ENCODE measurements around the gene PDIA5. TPM values are rescaled to one million over a fixed set of nuclear protein-coding genes. Genes with fewer than 3 reads are reported as not detected.

The PDIA5 gene
- total RNA-seq, 1 donor from 2014 or later, result 28.5 TPM

DNA sequence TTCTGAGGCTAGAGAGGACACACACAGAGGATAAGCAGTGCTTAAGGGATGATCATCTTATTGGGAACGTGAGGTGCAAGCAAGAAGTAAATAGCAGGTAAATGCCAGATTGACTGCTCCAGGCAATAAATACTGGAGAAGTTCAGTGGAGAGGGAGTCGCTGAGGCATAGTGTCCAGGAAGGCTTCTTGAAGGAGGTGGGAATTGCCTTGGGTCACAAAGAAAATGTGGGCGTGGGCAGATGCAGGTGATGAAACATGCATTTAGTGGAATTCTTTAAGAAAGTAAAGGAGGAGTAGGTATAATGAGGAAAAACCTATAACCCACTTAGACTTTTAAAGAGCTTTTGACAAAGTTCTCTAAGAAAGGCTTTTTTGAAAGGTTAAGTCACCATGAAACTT is 31.8 kb upstream of the PDIA5 start:
- Mint-ChIP-seq H3K4me3 (no peak overlapping the region), H3K27ac (no peak overlapping the region), H3K4me1 (ENCODE audit: unreplicated experiment) (no peaks in the 10 kb centered on the region), H3K9me3 (no peaks in the 10 kb centered on the region), H3K36me3 (no peaks in the 10 kb centered on the region), H3K27me3 (peaks cover 25% of the 10 kb centered on the region)
- TF ChIP-seq, protein P1, sequence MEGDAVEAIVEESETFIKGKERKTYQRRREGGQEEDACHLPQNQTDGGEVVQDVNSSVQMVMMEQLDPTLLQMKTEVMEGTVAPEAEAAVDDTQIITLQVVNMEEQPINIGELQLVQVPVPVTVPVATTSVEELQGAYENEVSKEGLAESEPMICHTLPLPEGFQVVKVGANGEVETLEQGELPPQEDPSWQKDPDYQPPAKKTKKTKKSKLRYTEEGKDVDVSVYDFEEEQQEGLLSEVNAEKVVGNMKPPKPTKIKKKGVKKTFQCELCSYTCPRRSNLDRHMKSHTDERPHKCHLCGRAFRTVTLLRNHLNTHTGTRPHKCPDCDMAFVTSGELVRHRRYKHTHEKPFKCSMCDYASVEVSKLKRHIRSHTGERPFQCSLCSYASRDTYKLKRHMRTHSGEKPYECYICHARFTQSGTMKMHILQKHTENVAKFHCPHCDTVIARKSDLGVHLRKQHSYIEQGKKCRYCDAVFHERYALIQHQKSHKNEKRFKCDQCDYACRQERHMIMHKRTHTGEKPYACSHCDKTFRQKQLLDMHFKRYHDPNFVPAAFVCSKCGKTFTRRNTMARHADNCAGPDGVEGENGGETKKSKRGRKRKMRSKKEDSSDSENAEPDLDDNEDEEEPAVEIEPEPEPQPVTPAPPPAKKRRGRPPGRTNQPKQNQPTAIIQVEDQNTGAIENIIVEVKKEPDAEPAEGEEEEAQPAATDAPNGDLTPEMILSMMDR (conservative IDR thresholded peaks at IDR 0.05), result no peak
- DNase-seq (ENCODE audit: extremely low spot score, unreplicated experiment), result no peak

DNA sequence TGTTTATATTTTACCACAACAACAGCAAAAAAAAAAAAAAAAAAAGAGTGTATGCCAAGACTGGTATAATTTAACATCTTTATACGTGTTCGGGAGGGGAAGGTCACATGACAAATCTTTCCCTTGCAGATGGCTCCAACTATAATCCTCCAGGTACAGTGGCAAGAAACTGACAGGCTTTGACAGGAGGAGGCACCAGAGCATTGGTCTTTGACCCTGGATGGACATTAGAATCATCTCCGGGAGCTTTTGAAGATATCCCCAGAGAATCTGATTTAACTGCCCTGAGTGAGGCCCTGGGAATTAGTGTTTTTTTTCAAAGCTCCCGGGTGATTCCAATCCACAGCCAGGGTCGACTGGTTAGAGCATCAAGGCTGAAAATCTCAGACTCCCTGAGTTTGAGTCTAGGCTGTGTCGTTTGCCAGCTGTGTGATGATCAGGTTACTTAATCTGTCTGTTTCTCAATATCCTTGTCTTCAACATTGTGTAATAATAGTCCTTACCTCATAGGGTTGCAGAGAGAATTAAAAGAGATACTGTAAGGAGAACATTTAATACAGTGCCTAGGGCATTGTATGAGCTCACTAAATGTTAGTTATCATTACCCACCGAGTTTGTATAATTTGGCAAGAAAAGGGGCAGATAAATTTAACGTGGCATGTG is 30.3 kb upstream of the PDIA5 start:
- no peak overlapping the region for H3K27ac Mint-ChIP-seq
- no peaks in the 10 kb centered on the region for H3K36me3 Mint-ChIP-seq
- H3K4me1 Mint-ChIP-seq (ENCODE audit: unreplicated experiment), result no peaks in the 10 kb centered on the region
- no peak overlapping the region for H3K4me3 Mint-ChIP-seq
- no peak for DNase-seq (ENCODE audit: extremely low spot score, unreplicated experiment)
- TF ChIP-seq, protein P1 (conservative IDR thresholded peaks at IDR 0.05), result no peak
- no peaks in the 10 kb centered on the region for H3K9me3 Mint-ChIP-seq
- peaks cover 26% of the 10 kb centered on the region for H3K27me3 Mint-ChIP-seq

DNA sequence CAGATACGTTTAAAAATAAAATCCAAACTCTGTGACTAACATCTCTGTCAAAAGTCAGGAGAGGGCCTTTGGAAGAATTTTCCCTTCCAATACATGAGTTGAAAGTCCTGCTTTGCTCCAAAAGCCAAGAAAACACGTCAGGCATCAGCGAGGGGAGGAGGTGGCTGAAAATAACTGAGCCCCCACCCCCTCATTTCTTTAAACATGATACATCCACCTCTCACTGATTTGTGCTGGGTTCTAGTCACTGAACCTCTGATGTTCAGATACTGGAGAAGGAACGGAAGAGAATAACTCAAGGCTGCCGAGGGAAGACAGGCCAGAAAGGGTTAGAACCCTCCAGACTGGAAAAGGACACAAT is 29.8 kb upstream of the PDIA5 start:
- H3K27me3 Mint-ChIP-seq, result peaks cover 27% of the 10 kb centered on the region
- no peak overlapping the region for H3K4me3 Mint-ChIP-seq
- H3K4me1 Mint-ChIP-seq (ENCODE audit: unreplicated experiment), result no peaks in the 10 kb centered on the region
- no peak for DNase-seq (ENCODE audit: extremely low spot score, unreplicated experiment)
- H3K27ac Mint-ChIP-seq, result no peak overlapping the region
- TF ChIP-seq, protein P1 (conservative IDR thresholded peaks at IDR 0.05), result no peak
- H3K36me3 Mint-ChIP-seq, result no peaks in the 10 kb centered on the region
- no peaks in the 10 kb centered on the region for H3K9me3 Mint-ChIP-seq

DNA sequence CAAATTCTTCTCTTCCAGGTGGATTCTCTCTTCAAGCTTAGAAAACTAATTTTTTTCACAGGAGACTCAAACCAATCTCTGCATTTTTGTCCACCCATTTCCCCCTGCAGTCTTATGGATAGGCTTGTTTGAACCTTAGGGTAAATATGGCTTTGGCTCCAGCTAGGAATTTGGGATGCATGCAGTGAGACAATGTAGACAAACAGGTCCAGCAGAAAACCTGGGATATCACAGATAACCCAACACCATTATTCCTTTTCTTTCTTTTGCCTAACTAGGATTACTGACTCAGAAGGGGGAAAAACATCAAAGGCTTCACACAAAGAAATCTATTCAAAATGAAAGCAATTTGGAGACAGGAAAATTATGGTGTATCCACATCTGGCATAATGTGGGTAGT is 28.1 kb upstream of the PDIA5 start:
- Mint-ChIP-seq H3K9me3 (no peaks in the 10 kb centered on the region), H3K4me3 (no peak overlapping the region), H3K27me3 (peaks cover 27% of the 10 kb centered on the region), H3K36me3 (no peaks in the 10 kb centered on the region), H3K27ac (no peak overlapping the region), H3K4me1 (ENCODE audit: unreplicated experiment) (no peaks in the 10 kb centered on the region)
- TF ChIP-seq, protein P1 (conservative IDR thresholded peaks at IDR 0.05), result no peak
- no peak for DNase-seq (ENCODE audit: extremely low spot score, unreplicated experiment)

DNA sequence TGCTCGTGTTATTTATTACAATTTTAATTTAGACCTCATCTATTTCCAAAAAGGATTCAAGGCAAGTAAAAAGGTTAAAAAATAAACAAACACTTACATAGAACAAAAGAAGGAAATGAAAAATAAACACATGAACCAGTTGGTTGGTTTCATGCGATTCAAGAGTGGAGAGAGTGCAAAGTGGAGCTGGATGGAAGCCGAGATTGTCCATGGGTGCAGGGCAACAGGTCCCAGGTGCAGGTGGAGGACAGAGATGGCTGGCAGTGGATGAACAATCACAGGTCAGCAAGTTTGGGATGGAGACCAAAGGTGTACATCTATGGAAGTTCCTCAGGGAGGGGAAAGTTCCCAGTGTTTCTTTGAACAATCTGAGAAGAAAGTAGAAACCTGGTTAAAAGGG is 27.6 kb upstream of the PDIA5 start:
- no peak overlapping the region for H3K27ac Mint-ChIP-seq
- no peak for DNase-seq (ENCODE audit: extremely low spot score, unreplicated experiment)
- no peaks in the 10 kb centered on the region for H3K36me3 Mint-ChIP-seq
- TF ChIP-seq, protein P1 (conservative IDR thresholded peaks at IDR 0.05), result no peak
- H3K9me3 Mint-ChIP-seq, result no peaks in the 10 kb centered on the region
- no peak overlapping the region for H3K4me3 Mint-ChIP-seq
- H3K4me1 Mint-ChIP-seq (ENCODE audit: unreplicated experiment), result no peaks in the 10 kb centered on the region
- peaks cover 25% of the 10 kb centered on the region for H3K27me3 Mint-ChIP-seq

DNA sequence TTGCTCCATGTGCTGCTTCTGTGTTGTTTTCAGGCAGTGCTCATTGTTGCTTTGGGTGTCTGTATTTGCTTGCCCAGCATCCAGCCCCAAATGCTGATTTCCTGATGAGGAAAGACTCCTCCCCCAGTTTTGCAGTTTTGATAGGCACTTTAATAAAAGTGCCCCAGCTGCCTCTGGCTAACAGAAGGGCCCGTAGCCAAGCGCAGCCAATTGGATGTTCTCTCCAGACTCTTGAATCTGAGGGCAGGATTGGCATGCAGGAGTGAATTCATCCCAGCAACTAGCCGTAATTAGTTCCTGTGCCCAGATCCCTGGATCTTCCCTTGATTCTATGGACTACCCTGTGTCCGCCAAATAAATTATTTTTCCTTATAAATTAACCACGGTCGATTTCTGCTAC is 24.4 kb upstream of the PDIA5 start:
- Mint-ChIP-seq H3K27me3 (peaks cover 39% of the 10 kb centered on the region), H3K9me3 (no peaks in the 10 kb centered on the region)
- TF ChIP-seq, protein P1 (conservative IDR thresholded peaks at IDR 0.05), result no peak

More for the DNA sequence above, 24.4 kb upstream of the PDIA5 start:
- Mint-ChIP-seq H3K4me1 (ENCODE audit: unreplicated experiment) (no peaks in the 10 kb centered on the region), H3K36me3 (no peaks in the 10 kb centered on the region), H3K4me3 (no peak overlapping the region), H3K27ac (no peak overlapping the region)
- DNase-seq (ENCODE audit: extremely low spot score, unreplicated experiment), result no peak

Measured in type B pancreatic cell (in vitro differentiated cells).